ENCODE measurements around the gene LINC00237. TPM values are rescaled to one million over a fixed set of nuclear protein-coding genes. Genes with fewer than 3 reads are reported as not detected.

Gene LINC00237
- total and polyA plus RNA-seq, 2 experiments from 2014 or later, result 0.31 to 2.0 TPM

DNA sequence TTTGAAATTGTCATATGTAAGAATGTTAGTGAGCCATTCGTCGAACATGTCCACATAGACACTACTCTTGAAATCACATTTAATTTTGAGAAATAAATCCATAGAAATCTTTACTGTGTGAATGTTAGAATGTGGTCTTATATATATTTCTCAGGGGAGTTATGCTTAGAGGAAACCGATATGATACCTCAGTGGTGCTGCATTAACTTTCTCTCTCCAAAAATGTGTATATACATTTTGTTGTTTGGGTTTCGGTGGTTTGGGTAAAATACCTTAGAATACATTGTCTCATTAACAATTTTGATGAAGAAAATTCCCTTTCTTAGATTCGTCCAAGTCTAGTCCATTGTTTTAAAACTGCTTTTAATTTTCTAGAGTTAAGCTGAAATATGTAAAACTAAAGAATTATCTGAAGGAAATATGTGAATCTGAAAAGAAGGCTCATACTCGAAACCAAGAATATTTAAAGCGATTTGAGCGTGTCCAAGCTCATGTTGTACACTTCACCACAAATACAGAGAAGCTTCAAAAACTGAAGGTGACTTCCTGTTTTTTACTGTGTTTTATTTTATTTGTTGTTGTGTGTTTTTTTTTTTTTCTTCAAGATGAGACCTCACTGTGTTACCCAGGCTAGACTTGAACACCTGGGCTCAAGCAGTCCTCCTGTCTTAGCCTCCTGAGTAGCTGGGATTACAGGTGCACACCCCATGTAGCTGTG, 30.0 kb upstream of the LINC00237 start:
- Histone ChIP-seq H3K36me3 (ENCODE audit: insufficient read depth) (peaks cover 12% of the 10 kb centered on the region; the same call in 1 of the 2 replicates), H3K79me2 (replicated peaks; ENCODE audit: insufficient read depth) (peaks cover 20% of the 10 kb centered on the region), H3K27ac (ENCODE audit: low read depth) (no peak overlapping the region), H4K20me1 (replicated peaks; ENCODE audit: insufficient read depth) (0 out of 2 replicates have a peak, but pooled peaks cover 4% of the 10 kb centered on the region), H3K4me2 (no peak overlapping the region), H3K4me1 (ENCODE audit: insufficient read depth) (peaks cover 25% of the 10 kb centered on the region), H3K27me3 (ENCODE audit: insufficient read depth) (no peaks in the 10 kb centered on the region), H3K9me2 (ENCODE audit: insufficient read depth) (no peaks in the 10 kb centered on the region), H3F3A (replicated peaks; ENCODE audit: low read depth) (no peaks in the 10 kb centered on the region), H2AFZ (no peak overlapping the region), H3K4me3 (no peak overlapping the region)
- DNase-seq (ENCODE audit: low spot score) (no peak), ATAC-seq (no peak)
- no peak overlapping the region for H3K4me3 Mint-ChIP-seq
- peaks cover 19% of the 10 kb centered on the region; the same call in 2 of the 3 replicates for H3K36me3 Mint-ChIP-seq (ENCODE audit: low read depth)
- TF ChIP-seq, protein P1, sequence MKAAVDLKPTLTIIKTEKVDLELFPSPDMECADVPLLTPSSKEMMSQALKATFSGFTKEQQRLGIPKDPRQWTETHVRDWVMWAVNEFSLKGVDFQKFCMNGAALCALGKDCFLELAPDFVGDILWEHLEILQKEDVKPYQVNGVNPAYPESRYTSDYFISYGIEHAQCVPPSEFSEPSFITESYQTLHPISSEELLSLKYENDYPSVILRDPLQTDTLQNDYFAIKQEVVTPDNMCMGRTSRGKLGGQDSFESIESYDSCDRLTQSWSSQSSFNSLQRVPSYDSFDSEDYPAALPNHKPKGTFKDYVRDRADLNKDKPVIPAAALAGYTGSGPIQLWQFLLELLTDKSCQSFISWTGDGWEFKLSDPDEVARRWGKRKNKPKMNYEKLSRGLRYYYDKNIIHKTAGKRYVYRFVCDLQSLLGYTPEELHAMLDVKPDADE (IDR thresholded peaks at IDR 0.05), result no peak
- TF ChIP-seq ZNF114 (CRISPR knock-in tag; IDR thresholded peaks at IDR 0.05) (no peak), POLR2AphosphoS5 (IDR thresholded peaks at IDR 0.05; ENCODE audit: low read depth) (no peak), ZNF331 (CRISPR knock-in tag; IDR thresholded peaks at IDR 0.05; ENCODE audit: low read depth) (no peak), CREB1 (CRISPR knock-in tag; IDR thresholded peaks at IDR 0.05; ENCODE audit: low read depth) (no peak), STAT1 (IDR thresholded peaks at IDR 0.05; ENCODE audit: unreplicated experiment) (no peak), NANOG (IDR thresholded peaks at IDR 0.05; ENCODE audit: borderline replicate concordance) (no peak), EZH2 (IDR thresholded peaks at IDR 0.05; ENCODE audit: low read depth, unreplicated experiment) (no peak)
- TF ChIP-seq, protein P2, sequence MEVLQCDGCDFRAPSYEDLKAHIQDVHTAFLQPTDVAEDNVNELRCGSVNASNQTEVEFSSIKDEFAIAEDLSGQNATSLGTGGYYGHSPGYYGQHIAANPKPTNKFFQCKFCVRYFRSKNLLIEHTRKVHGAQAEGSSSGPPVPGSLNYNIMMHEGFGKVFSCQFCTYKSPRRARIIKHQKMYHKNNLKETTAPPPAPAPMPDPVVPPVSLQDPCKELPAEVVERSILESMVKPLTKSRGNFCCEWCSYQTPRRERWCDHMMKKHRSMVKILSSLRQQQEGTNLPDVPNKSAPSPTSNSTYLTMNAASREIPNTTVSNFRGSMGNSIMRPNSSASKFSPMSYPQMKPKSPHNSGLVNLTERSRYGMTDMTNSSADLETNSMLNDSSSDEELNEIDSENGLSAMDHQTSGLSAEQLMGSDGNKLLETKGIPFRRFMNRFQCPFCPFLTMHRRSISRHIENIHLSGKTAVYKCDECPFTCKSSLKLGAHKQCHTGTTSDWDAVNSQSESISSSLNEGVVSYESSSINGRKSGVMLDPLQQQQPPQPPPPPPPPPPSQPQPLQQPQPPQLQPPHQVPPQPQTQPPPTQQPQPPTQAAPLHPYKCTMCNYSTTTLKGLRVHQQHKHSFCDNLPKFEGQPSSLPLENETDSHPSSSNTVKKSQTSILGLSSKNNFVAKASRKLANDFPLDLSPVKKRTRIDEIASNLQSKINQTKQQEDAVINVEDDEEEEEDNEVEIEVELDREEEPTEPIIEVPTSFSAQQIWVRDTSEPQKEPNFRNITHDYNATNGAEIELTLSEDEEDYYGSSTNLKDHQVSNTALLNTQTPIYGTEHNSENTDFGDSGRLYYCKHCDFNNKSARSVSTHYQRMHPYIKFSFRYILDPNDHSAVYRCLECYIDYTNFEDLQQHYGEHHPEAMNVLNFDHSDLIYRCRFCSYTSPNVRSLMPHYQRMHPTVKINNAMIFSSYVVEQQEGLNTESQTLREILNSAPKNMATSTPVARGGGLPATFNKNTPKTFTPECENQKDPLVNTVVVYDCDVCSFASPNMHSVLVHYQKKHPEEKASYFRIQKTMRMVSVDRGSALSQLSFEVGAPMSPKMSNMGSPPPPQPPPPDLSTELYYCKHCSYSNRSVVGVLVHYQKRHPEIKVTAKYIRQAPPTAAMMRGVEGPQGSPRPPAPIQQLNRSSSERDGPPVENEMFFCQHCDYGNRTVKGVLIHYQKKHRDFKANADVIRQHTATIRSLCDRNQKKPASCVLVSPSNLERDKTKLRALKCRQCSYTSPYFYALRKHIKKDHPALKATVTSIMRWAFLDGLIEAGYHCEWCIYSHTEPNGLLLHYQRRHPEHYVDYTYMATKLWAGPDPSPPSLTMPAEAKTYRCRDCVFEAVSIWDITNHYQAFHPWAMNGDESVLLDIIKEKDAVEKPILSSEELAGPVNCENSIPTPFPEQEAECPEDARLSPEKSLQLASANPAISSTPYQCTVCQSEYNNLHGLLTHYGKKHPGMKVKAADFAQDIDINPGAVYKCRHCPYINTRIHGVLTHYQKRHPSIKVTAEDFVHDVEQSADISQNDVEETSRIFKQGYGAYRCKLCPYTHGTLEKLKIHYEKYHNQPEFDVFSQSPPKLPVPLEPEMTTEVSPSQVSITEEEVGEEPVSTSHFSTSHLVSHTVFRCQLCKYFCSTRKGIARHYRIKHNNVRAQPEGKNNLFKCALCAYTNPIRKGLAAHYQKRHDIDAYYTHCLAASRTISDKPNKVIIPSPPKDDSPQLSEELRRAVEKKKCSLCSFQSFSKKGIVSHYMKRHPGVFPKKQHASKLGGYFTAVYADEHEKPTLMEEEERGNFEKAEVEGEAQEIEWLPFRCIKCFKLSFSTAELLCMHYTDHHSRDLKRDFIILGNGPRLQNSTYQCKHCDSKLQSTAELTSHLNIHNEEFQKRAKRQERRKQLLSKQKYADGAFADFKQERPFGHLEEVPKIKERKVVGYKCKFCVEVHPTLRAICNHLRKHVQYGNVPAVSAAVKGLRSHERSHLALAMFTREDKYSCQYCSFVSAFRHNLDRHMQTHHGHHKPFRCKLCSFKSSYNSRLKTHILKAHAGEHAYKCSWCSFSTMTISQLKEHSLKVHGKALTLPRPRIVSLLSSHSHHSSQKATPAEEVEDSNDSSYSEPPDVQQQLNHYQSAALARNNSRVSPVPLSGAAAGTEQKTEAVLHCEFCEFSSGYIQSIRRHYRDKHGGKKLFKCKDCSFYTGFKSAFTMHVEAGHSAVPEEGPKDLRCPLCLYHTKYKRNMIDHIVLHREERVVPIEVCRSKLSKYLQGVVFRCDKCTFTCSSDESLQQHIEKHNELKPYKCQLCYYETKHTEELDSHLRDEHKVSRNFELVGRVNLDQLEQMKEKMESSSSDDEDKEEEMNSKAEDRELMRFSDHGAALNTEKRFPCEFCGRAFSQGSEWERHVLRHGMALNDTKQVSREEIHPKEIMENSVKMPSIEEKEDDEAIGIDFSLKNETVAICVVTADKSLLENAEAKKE (CRISPR knock-in tag; IDR thresholded peaks at IDR 0.05), result no peak
- TF ChIP-seq, protein P3, sequence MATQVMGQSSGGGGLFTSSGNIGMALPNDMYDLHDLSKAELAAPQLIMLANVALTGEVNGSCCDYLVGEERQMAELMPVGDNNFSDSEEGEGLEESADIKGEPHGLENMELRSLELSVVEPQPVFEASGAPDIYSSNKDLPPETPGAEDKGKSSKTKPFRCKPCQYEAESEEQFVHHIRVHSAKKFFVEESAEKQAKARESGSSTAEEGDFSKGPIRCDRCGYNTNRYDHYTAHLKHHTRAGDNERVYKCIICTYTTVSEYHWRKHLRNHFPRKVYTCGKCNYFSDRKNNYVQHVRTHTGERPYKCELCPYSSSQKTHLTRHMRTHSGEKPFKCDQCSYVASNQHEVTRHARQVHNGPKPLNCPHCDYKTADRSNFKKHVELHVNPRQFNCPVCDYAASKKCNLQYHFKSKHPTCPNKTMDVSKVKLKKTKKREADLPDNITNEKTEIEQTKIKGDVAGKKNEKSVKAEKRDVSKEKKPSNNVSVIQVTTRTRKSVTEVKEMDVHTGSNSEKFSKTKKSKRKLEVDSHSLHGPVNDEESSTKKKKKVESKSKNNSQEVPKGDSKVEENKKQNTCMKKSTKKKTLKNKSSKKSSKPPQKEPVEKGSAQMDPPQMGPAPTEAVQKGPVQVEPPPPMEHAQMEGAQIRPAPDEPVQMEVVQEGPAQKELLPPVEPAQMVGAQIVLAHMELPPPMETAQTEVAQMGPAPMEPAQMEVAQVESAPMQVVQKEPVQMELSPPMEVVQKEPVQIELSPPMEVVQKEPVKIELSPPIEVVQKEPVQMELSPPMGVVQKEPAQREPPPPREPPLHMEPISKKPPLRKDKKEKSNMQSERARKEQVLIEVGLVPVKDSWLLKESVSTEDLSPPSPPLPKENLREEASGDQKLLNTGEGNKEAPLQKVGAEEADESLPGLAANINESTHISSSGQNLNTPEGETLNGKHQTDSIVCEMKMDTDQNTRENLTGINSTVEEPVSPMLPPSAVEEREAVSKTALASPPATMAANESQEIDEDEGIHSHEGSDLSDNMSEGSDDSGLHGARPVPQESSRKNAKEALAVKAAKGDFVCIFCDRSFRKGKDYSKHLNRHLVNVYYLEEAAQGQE (IDR thresholded peaks at IDR 0.05; ENCODE audit: unreplicated experiment), result no peak
- TF ChIP-seq, protein P4, sequence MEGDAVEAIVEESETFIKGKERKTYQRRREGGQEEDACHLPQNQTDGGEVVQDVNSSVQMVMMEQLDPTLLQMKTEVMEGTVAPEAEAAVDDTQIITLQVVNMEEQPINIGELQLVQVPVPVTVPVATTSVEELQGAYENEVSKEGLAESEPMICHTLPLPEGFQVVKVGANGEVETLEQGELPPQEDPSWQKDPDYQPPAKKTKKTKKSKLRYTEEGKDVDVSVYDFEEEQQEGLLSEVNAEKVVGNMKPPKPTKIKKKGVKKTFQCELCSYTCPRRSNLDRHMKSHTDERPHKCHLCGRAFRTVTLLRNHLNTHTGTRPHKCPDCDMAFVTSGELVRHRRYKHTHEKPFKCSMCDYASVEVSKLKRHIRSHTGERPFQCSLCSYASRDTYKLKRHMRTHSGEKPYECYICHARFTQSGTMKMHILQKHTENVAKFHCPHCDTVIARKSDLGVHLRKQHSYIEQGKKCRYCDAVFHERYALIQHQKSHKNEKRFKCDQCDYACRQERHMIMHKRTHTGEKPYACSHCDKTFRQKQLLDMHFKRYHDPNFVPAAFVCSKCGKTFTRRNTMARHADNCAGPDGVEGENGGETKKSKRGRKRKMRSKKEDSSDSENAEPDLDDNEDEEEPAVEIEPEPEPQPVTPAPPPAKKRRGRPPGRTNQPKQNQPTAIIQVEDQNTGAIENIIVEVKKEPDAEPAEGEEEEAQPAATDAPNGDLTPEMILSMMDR (conservative IDR thresholded peaks at IDR 0.05; ENCODE audit: low read depth in 2 of 2), result no peak
- peaks cover 9% of the 10 kb centered on the region for H3K27me3 Mint-ChIP-seq (ENCODE audit: insufficient read depth, low read depth, poor library complexity)
- H3K9me3 Mint-ChIP-seq, result no peaks in the 10 kb centered on the region
- peaks cover 16% of the 10 kb centered on the region for H3K4me1 Mint-ChIP-seq
- H3K27ac Mint-ChIP-seq, result 0 out of 2 replicates have a peak overlapping the region, but pooled peaks have one; percentile 30

All from GM23338 (cell line).